GM21619 (cell line): ENCODE results near the gene TTC31.
"Not testable (repeated sequence)": the region's sequence is repeated elsewhere in the genome, so short reads cannot be mapped to it uniquely, and the experiment has no call there.

ENCODE experiments used
- ATAC-seq: cut with Tn5 transposase; IDR thresholded peaks from one replicate; pipeline ENCODE4 v1.9.1; 2021; ENCODE audit not compliant: unreplicated experiment

The TTC31 gene

DNA sequence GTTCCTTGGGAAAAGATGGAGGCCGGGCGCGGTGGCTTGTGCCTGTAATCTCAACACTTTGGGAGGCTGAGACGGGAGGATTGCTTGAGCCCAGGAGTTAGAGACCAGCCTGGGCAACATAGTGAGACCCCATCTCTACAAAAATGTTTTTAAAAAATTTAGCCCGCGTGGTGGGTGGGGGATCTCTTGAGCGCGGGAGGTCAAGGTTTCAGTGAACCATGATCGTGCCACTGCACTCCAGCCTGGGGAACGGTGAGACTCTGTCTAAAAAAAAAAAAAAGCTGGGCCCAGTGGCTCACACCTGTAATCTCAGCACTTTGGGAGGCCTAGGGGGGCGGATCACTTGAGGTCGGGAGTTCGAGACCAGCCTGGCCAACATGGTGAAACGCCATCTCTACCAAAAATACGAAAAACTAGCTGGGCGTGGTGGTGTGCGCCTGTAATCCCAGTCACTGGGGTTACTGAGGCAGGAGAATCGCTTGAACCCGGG lies 839 bp downstream of the TTC31 start:
- not testable (repeated sequence) for ATAC-seq

DNA sequence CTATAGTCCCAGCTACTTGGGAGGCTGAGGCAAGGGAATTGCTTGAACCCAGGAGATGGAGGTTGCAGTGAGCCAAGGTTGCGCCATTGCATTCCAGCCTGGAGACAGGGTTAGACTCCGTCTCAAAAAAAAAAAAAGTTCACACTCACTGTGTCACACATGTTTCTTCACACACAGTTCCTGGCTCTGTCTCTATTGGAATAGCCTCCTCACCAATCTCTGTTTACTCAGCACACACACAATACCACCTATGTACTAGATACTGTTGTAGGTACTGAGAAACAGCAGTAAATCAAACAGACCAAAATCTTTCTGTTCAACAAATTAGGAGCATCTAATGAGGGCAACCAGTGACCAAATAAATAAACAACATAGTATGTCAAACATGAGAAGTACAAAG lies 3.3 kb downstream of the TTC31 start:
- ATAC-seq, result no peak

- no peak for ATAC-seq
Measured at GRCh38 chr2:74488643-74489481, 6.0 kb downstream of the TTC31 start.

- ATAC-seq, result no peak
Measured at GRCh38 chr2:74489906-74490305, 7.0 kb downstream of the TTC31 start.

DNA sequence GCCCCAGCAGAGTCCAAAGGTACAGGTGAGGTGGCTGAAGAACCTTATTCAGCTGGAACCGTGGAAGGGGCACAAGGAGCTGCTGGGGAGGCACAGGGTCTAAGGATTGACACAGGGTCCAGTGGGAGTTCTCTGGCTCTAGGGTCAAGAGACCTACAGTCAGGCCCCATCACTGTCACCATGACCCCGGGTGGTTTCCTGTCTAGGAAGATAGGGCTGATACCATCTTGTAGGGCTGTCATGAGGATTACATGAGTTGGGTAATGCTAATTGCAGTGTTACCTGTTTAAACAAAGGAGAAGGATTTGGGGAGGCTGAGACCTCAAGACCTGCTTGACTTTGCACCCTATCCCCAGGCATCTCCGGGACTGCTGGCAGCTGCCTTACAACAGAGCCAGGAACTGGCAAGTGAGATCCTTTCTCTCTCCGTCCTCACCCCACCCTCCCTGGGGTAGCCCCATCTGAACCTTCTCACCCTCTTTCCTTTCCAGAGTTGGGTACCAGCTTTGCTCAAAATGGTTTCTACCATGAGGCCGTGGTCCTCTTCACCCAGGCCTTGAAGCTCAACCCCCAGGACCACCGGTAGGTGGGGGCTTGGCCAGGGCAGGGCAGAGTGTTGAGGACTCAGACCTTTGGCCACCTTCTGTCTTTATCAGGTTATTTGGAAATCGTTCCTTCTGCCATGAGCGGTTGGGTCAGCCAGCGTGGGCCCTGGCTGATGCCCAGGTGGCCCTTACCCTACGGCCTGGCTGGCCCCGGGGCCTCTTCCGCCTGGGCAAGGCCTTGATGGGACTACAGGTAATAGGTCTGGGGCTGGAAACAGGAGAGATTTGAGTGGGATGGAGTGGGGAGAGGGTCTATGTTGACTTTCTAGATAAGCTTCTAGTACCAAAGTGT lies 9.0 kb downstream of the TTC31 start:
- no peak for ATAC-seq

- no peak for ATAC-seq
Measured at GRCh38 chr2:74493546-74493945, 10.7 kb downstream of the TTC31 start.

DNA sequence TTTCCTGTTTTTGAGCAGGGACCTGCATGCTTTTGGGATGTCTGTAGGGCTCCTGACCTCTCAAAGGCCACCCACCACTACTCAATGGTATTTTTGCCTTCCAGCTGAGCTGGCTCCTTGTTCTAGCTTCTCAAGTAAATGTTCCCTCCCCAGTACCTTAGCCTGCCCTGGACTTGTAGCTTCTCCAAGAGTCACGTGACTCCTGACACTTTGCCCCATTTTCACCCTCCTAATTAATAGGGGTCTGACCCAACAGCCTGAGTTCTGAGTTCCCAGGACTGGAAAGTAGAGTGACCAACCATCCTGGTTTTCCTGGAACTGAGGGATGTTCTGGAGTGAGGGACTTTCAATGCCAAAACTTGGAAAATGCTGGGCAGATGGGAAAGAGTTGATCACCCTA lies 12.6 kb downstream of the TTC31 start:
- no peak for ATAC-seq

DNA sequence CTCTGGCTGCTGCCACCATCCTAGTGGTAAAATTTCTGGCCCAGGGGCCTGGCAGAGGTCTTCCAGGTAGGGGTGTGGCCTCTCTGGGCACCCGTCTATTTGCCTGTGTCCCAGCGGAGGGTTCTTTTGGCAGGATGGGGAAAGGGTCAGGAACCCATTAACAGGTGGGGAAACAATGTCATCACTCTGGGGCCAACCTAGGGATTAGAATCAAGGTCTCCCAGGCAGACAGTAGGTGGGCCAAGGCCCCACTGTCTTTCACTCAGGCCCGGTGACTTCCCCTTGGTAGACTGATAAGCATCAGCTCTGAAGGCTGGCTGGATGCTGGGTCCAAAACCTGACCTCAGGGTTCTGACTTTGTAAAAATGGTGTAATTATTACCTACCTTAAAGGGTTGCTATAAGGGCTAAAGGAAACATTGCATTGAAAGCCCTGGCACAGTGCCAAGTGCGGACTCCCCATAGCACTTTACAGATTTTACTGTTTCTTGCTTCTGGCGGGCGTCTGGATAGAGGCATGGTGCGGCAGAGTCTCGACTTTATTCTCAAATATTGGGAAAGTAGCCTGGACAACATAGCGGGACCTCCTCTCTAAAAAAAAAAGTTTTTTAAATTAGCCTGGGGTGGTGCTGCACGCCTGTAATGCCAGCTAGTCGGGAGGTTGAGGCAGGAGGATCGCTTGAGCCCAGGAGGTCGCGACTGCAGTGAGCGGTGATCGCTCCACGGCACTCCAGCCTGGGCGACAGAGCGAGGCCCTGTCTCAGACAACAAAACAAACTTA lies 14.3 kb downstream of the TTC31 start:
- ATAC-seq, result no peak

DNA sequence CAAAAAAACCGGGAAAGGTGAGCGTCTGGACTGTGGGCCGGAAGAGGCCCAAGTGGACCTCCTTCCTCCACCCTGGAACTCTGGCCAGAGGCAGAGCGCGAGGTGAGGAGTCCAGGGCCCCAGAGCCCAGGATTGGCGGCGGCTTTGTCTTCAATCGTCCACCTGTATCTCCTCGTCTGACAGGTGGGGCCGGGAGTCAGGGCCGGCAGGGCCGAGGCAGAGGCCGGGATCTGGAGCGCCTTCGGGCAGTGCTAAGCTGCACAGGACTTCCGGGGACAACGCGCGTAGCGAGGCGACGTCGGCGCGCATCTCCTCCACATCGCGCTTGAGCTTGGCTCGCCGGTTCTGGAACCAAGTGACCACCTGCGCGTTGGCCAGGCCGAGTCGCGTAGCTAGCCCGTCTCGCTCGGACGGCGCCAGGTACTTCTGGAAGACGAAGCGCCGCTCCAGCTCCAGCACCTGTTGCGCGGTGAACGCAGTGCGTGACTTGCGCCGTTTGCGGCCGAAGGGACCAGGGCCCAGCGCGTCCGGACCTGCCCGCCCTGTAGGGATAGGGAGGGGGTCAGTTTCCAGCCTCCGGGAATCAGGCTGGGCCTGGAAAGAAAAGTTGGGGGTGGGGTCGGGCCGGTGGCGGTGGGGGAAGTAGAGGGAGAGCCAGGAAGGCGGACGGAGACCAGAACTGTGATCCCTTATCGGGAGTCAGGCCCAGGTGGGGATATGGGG lies 15.1 kb downstream of the TTC31 start:
- no peak for ATAC-seq

- no peak for ATAC-seq
Measured at GRCh38 chr2:74498500-74499266, 15.8 kb downstream of the TTC31 start.

- ATAC-seq, result no peak
Measured at GRCh38 chr2:74499267-74499939, 16.5 kb downstream of the TTC31 start, which contains the start of gene LBX2. TSS of gene LBX2 (minus strand) at chr2:74499603. CDS start at chr2:74499537, 66 bp downstream.

DNA sequence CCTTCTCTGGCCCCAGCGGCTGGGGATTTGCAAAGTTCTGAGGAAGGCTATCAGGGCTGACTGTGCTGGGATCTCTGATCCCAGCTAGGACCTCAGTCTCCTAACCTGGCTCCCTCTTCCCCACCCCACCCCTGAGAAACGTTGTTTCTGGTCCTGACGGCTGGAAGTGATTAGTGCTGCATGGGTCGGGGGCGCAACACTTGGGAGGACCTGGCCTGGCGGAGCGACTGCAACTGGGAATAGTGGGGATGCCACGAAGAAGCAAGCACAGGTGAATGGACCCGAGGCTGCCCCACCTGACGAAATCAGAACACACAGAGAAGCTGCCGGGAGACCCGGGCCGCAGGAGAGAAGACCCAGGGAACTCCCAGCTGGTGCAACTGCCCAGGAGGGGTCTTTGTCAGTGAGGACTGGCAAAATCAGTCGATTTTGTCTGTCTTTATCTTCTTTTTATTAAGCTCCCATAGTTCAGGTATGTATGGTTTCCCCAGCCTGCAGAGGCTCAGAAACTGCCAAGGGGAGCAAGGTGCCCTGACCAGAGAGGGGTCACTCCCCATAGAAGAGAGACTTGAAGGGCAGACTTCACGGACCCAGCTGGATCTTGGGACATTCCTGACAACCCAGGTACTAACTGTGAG lies 17.2 kb downstream of the TTC31 start:
- no peak for ATAC-seq

- ATAC-seq, result no peak
Measured at GRCh38 chr2:74500578-74500946, 17.7 kb downstream of the TTC31 start.

DNA sequence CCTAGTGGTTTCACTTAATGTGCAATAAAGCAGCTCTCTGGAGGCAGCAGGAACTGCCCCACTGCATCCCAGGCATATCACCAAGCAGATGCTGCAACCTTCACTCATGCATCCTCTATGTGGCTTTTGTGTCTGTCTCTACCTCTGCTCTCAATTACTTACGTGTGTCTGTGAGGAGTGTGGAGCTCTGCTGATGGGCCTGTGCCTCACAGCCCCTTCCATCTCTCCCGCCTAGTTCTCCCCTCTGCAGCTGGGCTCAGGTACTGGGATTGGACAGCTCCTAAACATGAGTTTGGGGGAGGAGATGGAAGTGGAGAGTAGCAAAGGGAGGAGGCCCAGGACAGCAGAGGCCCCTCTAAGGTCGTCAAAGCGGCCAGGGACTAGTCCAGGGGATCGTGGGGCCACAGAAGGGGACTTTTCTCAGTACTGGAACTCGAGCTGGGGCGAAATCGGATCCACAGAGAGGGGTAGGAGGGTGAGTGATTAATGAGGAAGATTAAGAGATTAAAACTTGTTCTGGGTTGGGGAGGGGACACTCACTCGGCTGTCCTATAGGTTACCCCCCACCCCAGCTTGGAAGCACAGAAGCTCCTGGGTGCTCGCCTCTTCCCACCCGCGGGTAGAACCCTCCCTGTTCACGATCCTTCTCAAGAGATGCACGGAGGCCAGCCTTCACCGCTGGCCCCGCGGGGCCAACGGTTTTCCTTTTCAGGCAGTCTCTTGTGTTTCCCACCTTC lies 18.6 kb downstream of the TTC31 start:
- no peak for ATAC-seq

DNA sequence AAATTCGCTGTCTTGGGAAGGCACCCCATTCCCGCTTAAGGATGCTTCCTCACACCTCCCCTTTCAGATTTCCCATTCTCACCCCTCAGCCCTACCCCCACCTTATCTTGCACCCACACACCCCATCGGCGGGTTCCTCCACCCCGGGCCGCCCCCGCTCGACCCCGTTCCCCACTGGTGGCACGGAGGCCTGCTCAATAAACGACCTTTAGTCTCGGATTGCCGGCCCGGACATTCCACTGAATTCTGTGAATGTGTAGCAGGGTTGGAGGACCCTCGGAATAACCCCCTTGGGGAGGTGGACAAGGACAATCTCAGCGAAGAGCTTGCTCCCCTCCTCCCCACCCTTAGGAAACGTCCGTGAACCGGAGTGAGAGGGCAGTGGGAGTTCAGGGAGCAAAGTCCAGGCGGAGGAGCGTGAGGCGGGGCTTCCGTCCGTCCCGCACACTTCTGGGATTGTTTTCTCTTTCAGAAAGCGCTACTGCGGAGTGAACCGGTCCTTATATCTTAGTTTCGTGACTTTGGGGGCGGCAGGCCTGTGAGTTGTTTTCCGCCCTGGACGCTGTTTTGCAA lies 19.4 kb downstream of the TTC31 start:
- ATAC-seq, result no peak

- ATAC-seq, result peak; percentile 37
Measured at GRCh38 chr2:74502720-74503505, 20.0 kb downstream of the TTC31 start.
